Uterus (tissue), 2 donors: ENCODE data around the gene PM20D2.

Experiments used
- CTCF ChIP-seq, 4 experiments: fragments of 200-600 bp in 2 of 4; fragments of 450-650 bp in 2 of 4; sonication (generic) in 2 of 4; IDR thresholded peaks; one replicate each; pipeline ENCODE4 v1.5.1; 2016 to 2019; ENCODE audit warnings: antibody characterized with exemption in 4 of 4, mild to moderate bottlenecking in 2 of 4, moderate library complexity in 1 of 4
- POLR2A ChIP-seq, 2 donors: fragments of 450-650 bp; IDR thresholded peaks; one replicate each; pipeline ENCODE4 v1.6.1; 2016; ENCODE audit warnings: antibody characterized with exemption in 2 of 2, mild to moderate bottlenecking in 1 of 2, moderate library complexity in 1 of 2

- TF ChIP-seq POLR2A (IDR thresholded peaks at IDR 0.05) (no peak), CTCF (IDR thresholded peaks at IDR 0.05) (no peak)
Measured at GRCh38 chr6:89131599-89131998, 14.3 kb upstream of the PM20D2 start.
